HepG2 (cell line): ENCODE measurements around the gene CIT. TPM values are rescaled to one million over a fixed set of nuclear protein-coding genes. Genes with fewer than 3 reads are reported as not detected.

Source experiments
- ATAC-seq: fragments of 200-7000 bp; cut with Tn5 transposase; 3 replicates; pipeline ENCODE4 v1.9.1; 2020; ENCODE audit warnings: mild to moderate bottlenecking, moderate library complexity
- BruUV-seq: library from RNA; stranded (reverse); fragments of 400-500 nt; replicated peaks from 2 replicates; lab custom pipeline; 2021; lab: Mats Ljungman, UMichigan
- CTCF ChIA-PET: fragments of 300-600 bp; formaldehyde crosslinking; extraction: SDS; loops from one replicate; lab custom pipeline; 2021; ENCODE audit warnings: low total read pairs, inconsistent platforms, low intra/inter-chr PET ratio; lab: Yijun Ruan, JAX
- POLR2A ChIA-PET: fragments of 350-600 bp; sonication (Branson Sonifier 250); formaldehyde crosslinking; loops from one replicate; lab custom pipeline; 2020; ENCODE audit warnings: antibody characterized with exemption, inconsistent platforms; lab: Yijun Ruan, JAX
- DNase-seq: peaks from one replicate; pipeline ENCODE4 v3.0.0-alpha.2; 2015; ENCODE audit warnings: low spot score
- FAIRE-seq: peaks from 3 replicates; lab custom pipeline; 2011; peaks lifted over from hg19 to GRCh38; lab: Jason Lieb, UNC
- H2AFZ ChIP-seq: one replicate; pipeline ENCODE4 v1.6.1; 2011; ENCODE audit warnings: low read length, inconsistent platforms
- H3K27ac ChIP-seq: fragments of 300-600 bp; 3 replicates; pipeline ENCODE4 v1.8.0; 2011; ENCODE audit warnings: mixed run types, mild to moderate bottlenecking, mixed read lengths, low read length, inconsistent platforms; ENCODE audit not compliant: insufficient read depth; ENCODE audit errors: extremely low read length
- H3K27me3 ChIP-seq, 2 experiments: fragments of 200-600 bp in 1 of 2; 2 replicates in 1 of 2; 3 replicates in 1 of 2; pipeline versions ENCODE4 v1.6.0 to v1.8.0; 2011; ENCODE audit warnings: low read length in 2 of 2, mild to moderate bottlenecking in 2 of 2, moderate library complexity in 2 of 2, inconsistent platforms in 1 of 2; ENCODE audit not compliant: insufficient read depth in 2 of 2, control insufficient read depth in 1 of 2
- H3K36me3 ChIP-seq, 2 experiments: fragments of 200-600 bp in 1 of 2; replicated peaks in 1 of 2; 2 replicates in 1 of 2; 3 replicates in 1 of 2; pipeline versions ENCODE4 v1.5.1 to v1.8.0; 2011; ENCODE audit warnings: low read length in 2 of 2, inconsistent platforms in 1 of 2; ENCODE audit not compliant: insufficient read depth in 2 of 2, control insufficient read depth in 1 of 2
- H3K4me1 ChIP-seq: 2 replicates; pipeline ENCODE4 v1.5.1; 2012; ENCODE audit warnings: low read length, inconsistent platforms; ENCODE audit not compliant: insufficient read depth
- H3K4me2 ChIP-seq: 2 replicates; pipeline ENCODE4 v1.6.0; 2011; ENCODE audit warnings: low read depth, low read length, inconsistent platforms
- H3K4me3 ChIP-seq, 3 experiments: fragments of 200-600 bp in 1 of 3; sonication (generic), shearing (Covaris generic) in 1 of 3; replicated peaks in 1 of 3; 2 replicates each; pipeline ENCODE4 v1.5.1; 2011 to 2016; ENCODE audit warnings: low read length in 3 of 3, inconsistent platforms in 2 of 3, low read depth in 2 of 3, mild to moderate bottlenecking in 2 of 3, control low read depth in 1 of 3, mixed read lengths in 1 of 3; ENCODE audit not compliant: insufficient read depth in 1 of 3
- H3K79me2 ChIP-seq: one replicate; pipeline ENCODE4 v1.6.1; 2011; ENCODE audit warnings: low read length, inconsistent platforms; ENCODE audit not compliant: insufficient read depth
- H3K9ac ChIP-seq: 2 replicates; pipeline ENCODE4 v1.6.0; 2011; ENCODE audit warnings: mild to moderate bottlenecking, low read depth, low read length, inconsistent platforms; ENCODE audit not compliant: insufficient read depth
- H3K9me3 ChIP-seq: 2 replicates; pipeline ENCODE4 v1.5.1; 2012; ENCODE audit warnings: mild to moderate bottlenecking, low read length
- H4K20me1 ChIP-seq: 2 replicates; pipeline ENCODE4 v1.6.0; 2011; ENCODE audit warnings: inconsistent platforms, mild to moderate bottlenecking, low read length, moderate library complexity; ENCODE audit not compliant: insufficient read depth
- CBX1 ChIP-seq: IDR thresholded peaks from one replicate; pipeline ENCODE4 v1.6.1; 2016; ENCODE audit warnings: antibody characterized with exemption, low read depth
- CBX2 ChIP-seq, 2 experiments: fragments of 200-600 bp in 1 of 2; sonication (generic); formaldehyde crosslinking in 1 of 2; IDR thresholded peaks; 2 replicates each; pipeline versions ENCODE4 v1.7.0 to v1.8.1; 2018 to 2022; ENCODE audit warnings: low read depth in 2 of 2, low read length in 1 of 2, mild to moderate bottlenecking in 1 of 2, missing genetic modification reagents in 1 of 2
- HDAC6 ChIP-seq: fragments of 200-600 bp; sonication (generic); IDR thresholded peaks from 2 replicates; pipeline ENCODE4 v1.7.0; 2017; ENCODE audit warnings: mild to moderate bottlenecking, antibody characterized with exemption, low read length, low read depth
- HNF4A ChIP-seq: sonication (generic); formaldehyde crosslinking; IDR thresholded peaks from 2 replicates; pipeline ENCODE4 v1.4.0; 2020; ENCODE audit warnings: missing genetic modification reagents
- KDM4B ChIP-seq: sonication (generic); formaldehyde crosslinking; IDR thresholded peaks from 2 replicates; pipeline ENCODE4 v1.4.0; 2020; ENCODE audit warnings: missing genetic modification reagents
- MAFG ChIP-seq: sonication (generic); formaldehyde crosslinking; IDR thresholded peaks from 2 replicates; pipeline ENCODE4 v1.5.1; 2020; ENCODE audit warnings: mild to moderate bottlenecking, missing genetic modification reagents
- NCOA1 ChIP-seq: sonication (generic); formaldehyde crosslinking; IDR thresholded peaks from 2 replicates; pipeline ENCODE4 v1.9.0; 2021; ENCODE audit warnings: missing genetic modification reagents
- NFYB ChIP-seq: sonication (generic); formaldehyde crosslinking; IDR thresholded peaks from 2 replicates; pipeline ENCODE4 v1.4.0; 2020; ENCODE audit warnings: missing genetic modification reagents
- PCBP1 ChIP-seq: fragments of 200-400 bp; formaldehyde crosslinking; IDR thresholded peaks from 2 replicates; pipeline ENCODE4 v1.6.1; 2017; ENCODE audit warnings: mild to moderate bottlenecking, low read depth, low read length, borderline replicate concordance
- RBFOX2 ChIP-seq: fragments of 200-400 bp; formaldehyde crosslinking; IDR thresholded peaks from 2 replicates; pipeline ENCODE4 v1.6.1; 2017; ENCODE audit warnings: low read depth, mild to moderate bottlenecking, low read length
- THAP11 ChIP-seq: IDR thresholded peaks from 2 replicates; pipeline ENCODE4 v1.6.1; 2016; ENCODE audit warnings: missing biosample characterization, missing genetic modification reagents
- TSC22D2 ChIP-seq: sonication (generic); formaldehyde crosslinking; IDR thresholded peaks from 2 replicates; pipeline ENCODE4 v1.5.1; 2020; ENCODE audit warnings: missing genetic modification reagents, mild to moderate bottlenecking, borderline replicate concordance
- YEATS4 ChIP-seq: sonication (generic); formaldehyde crosslinking; IDR thresholded peaks from 2 replicates; pipeline ENCODE4 v1.4.0; 2020; ENCODE audit warnings: missing genetic modification reagents, borderline replicate concordance
- ZFY ChIP-seq: sonication (generic); formaldehyde crosslinking; IDR thresholded peaks from 2 replicates; pipeline ENCODE4 v1.4.0; 2020; ENCODE audit warnings: missing genetic modification reagents
- ZNF253 ChIP-seq: sonication (generic); formaldehyde crosslinking; IDR thresholded peaks from 2 replicates; pipeline ENCODE4 v1.8.0; 2022; ENCODE audit warnings: mild to moderate bottlenecking, missing genetic modification reagents, borderline replicate concordance
- ZNF331 ChIP-seq: sonication (generic); formaldehyde crosslinking; IDR thresholded peaks from 2 replicates; pipeline ENCODE4 v1.4.0; 2020; ENCODE audit warnings: missing genetic modification reagents
- ZNF484 ChIP-seq: sonication (generic); formaldehyde crosslinking; IDR thresholded peaks from 2 replicates; pipeline ENCODE4 v1.5.1; 2020; ENCODE audit warnings: mild to moderate bottlenecking, low read depth, missing genetic modification reagents, borderline replicate concordance
- ZNF501 ChIP-seq: sonication (generic); formaldehyde crosslinking; IDR thresholded peaks from 2 replicates; pipeline ENCODE4 v1.5.1; 2020; ENCODE audit warnings: mild to moderate bottlenecking, moderate library complexity, missing genetic modification reagents
- ZNF567 ChIP-seq: sonication (generic); formaldehyde crosslinking; IDR thresholded peaks from 2 replicates; pipeline ENCODE4 v1.8.1; 2023; ENCODE audit warnings: mild to moderate bottlenecking, missing genetic modification reagents, borderline replicate concordance
- WGBS: methylation state at CpG from one replicate; pipeline ENCODE4 v1.1.6; 2017; ENCODE audit warnings: low lambda C conversion rate; 5-methylcytosine and 5-hydroxymethylcytosine counted together
- in situ Hi-C: cut with HindIII; loops from 2 replicates; pipeline ENCODE4 v1.10.0; 2017; ENCODE audit warnings: low pct_unique_long_range_greater_than_20kb; ENCODE audit not compliant: extremely low pct_ligation_motif_present
- intact Hi-C: fragments of 100-400 bp; cut with micrococcal nuclease; formaldehyde crosslinking; loops from one replicate; pipeline ENCODE4 v1.10.0; 2022; ENCODE audit not compliant: unreplicated experiment
- polyA plus RNA-seq, 8 experiments: library from polyadenylated mRNA; depleted of rRNA in 3 of 8; stranded (reverse) in 7 of 8; unstranded in 1 of 8; fragments of >200 nt; fragmentation: Illumina TruSeq in 4 of 8; extraction: Trizol in 4 of 8; gene quantifications; 2 replicates each; pipeline versions ENCODE4 v1.2.1 to v1.2.3, GENCODE V29; 2011 to 2016; ENCODE audit warnings: low read depth in 4 of 8, missing spikeins in 1 of 8, mixed read lengths in 1 of 8; ENCODE audit not compliant: insufficient read depth in 1 of 8
- total RNA-seq, 5 experiments: library from RNA; depleted of rRNA; stranded (reverse); fragments of >200 nt; fragmentation: Illumina TruSeq; extraction: Trizol; gene quantifications; 2 replicates each; pipeline ENCODE4 v1.2.3, GENCODE V29; 2016; ENCODE audit warnings: low read depth in 1 of 5
- TF ChIP-seq, protein P1 (sequence below): sonication (generic); formaldehyde crosslinking; IDR thresholded peaks from 2 replicates; pipeline ENCODE4 v1.4.0; 2020; ENCODE audit warnings: missing genetic modification reagents
- TF ChIP-seq, protein P2 (sequence below): sonication (generic); formaldehyde crosslinking; IDR thresholded peaks from 2 replicates; pipeline ENCODE4 v1.8.0; 2022; ENCODE audit warnings: low read depth, missing genetic modification reagents
- TF ChIP-seq, protein P3 (sequence below): IDR thresholded peaks from 2 replicates; pipeline ENCODE4 v1.6.1; 2016; ENCODE audit warnings: low read depth, control low read depth
- TF ChIP-seq, protein P4 (sequence below): IDR thresholded peaks from 2 replicates; pipeline ENCODE4 v1.6.1; 2016; ENCODE audit warnings: missing genetic modification reagents, missing compliant biosample characterization

CIT gene
- total and polyA plus RNA-seq, 2 of the 13 experiments (the other 11 are each of a cell fraction or from before 2014, with no cell fraction given) = 7.7 to 11.7 TPM

DNA sequence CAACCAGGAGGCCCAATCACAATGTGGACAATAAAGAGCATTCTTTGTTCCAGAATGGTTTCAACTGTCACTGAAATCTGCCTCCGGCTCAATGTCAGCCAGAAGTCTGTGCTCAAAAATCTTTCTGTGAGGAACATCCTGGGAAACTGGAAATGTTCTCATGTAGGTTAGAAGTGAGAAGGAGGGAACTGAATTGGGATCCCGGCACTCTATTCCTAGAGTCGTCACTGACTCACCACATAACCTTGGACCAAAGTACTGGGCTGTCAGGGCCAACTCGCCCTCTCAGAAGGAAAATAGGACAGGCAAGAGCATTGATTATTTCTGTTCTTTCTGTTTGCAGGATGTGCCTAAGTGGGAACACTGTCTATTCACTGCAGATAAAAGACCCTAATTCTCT, 151.6 kb downstream of the CIT start (continued):
- TF ChIP-seq PCBP1 (no peak), HDAC6 (no peak), THAP11 (no peak), CBX2 (IDR thresholded peaks at IDR 0.05; ENCODE audit: low read depth, low read length) (no peak), CBX2 (CRISPR knock-in tag; IDR thresholded peaks at IDR 0.05; ENCODE audit: low read depth) (no peak), NCOA1 (CRISPR knock-in tag) (no peak), ZNF253 (no peak), NFYB (CRISPR knock-in tag) (no peak)

DNA sequence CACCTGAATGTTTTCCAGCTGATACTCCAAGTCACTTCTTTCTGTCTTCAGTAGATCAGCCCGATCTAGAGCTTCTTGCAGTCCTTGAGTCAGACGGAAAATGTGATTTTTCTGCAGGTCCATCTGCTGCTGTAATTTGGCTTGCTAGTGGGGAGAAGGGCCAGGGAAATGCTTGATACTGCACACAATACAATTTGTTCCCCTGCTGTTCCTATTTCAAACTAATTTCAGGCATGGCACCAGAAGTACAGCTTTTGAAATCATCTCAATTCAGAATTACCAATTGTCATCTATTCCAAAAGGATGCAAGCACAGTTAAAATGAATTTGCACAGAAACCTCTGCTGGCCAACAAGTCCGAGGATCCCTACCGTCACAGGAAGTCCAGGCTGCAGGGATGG, 155.8 kb downstream of the CIT start:
- peaks cover 9% of the 10 kb centered on the region for H3K4me1 ChIP-seq
- no peaks in the 10 kb centered on the region for H3K27me3 ChIP-seq
- POLR2A ChIA-PET = no interaction called here
- H3K4me3 ChIP-seq = no peak overlapping the region
- no peak overlapping the region for H2AFZ ChIP-seq
- in situ Hi-C loops = no loop called here
- H3K27ac ChIP-seq = no peak overlapping the region
- BruUV-seq = no TSS peak
- intact Hi-C loops = no loop called here
- H3K79me2 ChIP-seq = no peaks in the 10 kb centered on the region
- no peaks in the 10 kb centered on the region; the same call in 1 of the 2 replicates for H4K20me1 ChIP-seq
- H3K4me2 ChIP-seq = no peak overlapping the region
- no peaks in the 10 kb centered on the region for H3K9me3 ChIP-seq
- peaks cover 0 to 16% of the 10 kb centered on the region in 2 experiments; a peak in 3 of 5 replicates for H3K36me3 ChIP-seq
- 100% methylated on average over 4 of the region's 4 CpGs for whole genome bisulfite sequencing
- ATAC-seq (no peak), DNase-seq (no peak), FAIRE-seq (no peak)
- H3K9ac ChIP-seq = no peak overlapping the region
- CTCF ChIA-PET = no interaction called here
- TF ChIP-seq RBFOX2 = no peak
- TF ChIP-seq, protein P1, sequence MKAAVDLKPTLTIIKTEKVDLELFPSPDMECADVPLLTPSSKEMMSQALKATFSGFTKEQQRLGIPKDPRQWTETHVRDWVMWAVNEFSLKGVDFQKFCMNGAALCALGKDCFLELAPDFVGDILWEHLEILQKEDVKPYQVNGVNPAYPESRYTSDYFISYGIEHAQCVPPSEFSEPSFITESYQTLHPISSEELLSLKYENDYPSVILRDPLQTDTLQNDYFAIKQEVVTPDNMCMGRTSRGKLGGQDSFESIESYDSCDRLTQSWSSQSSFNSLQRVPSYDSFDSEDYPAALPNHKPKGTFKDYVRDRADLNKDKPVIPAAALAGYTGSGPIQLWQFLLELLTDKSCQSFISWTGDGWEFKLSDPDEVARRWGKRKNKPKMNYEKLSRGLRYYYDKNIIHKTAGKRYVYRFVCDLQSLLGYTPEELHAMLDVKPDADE = no peak
- no peak for TF ChIP-seq ZNF501 (CRISPR knock-in tag)
- no peak for TF ChIP-seq CBX1
- TF ChIP-seq, protein P2, sequence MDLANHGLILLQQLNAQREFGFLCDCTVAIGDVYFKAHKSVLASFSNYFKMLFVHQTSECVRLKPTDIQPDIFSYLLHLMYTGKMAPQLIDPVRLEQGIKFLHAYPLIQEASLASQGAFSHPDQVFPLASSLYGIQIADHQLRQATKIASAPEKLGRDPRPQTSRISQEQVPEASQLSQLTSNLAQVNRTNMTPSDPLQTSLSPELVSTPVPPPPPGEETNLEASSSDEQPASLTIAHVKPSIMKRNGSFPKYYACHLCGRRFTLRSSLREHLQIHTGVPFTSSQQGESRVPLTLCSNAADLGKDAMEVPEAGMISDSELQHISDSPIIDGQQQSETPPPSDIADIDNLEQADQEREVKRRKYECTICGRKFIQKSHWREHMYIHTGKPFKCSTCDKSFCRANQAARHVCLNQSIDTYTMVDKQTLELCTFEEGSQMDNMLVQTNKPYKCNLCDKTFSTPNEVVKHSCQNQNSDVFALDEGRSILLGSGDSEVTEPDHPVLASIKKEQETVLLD (CRISPR knock-in tag) = no peak
- no peak for TF ChIP-seq ZNF331 (CRISPR knock-in tag)
- TF ChIP-seq YEATS4 (CRISPR knock-in tag) = no peak
- TF ChIP-seq MAFG (CRISPR knock-in tag) = no peak
- TF ChIP-seq HNF4A = no peak
- no peak for TF ChIP-seq ZNF567 (CRISPR knock-in tag)
- no peak for TF ChIP-seq ZFY (CRISPR knock-in tag)
- TF ChIP-seq, protein P3, sequence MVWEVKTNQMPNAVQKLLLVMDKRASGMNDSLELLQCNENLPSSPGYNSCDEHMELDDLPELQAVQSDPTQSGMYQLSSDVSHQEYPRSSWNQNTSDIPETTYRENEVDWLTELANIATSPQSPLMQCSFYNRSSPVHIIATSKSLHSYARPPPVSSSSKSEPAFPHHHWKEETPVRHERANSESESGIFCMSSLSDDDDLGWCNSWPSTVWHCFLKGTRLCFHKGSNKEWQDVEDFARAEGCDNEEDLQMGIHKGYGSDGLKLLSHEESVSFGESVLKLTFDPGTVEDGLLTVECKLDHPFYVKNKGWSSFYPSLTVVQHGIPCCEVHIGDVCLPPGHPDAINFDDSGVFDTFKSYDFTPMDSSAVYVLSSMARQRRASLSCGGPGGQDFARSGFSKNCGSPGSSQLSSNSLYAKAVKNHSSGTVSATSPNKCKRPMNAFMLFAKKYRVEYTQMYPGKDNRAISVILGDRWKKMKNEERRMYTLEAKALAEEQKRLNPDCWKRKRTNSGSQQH (CRISPR knock-in tag) = no peak
- TF ChIP-seq, protein P4, sequence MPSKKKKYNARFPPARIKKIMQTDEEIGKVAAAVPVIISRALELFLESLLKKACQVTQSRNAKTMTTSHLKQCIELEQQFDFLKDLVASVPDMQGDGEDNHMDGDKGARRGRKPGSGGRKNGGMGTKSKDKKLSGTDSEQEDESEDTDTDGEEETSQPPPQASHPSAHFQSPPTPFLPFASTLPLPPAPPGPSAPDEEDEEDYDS (CRISPR knock-in tag) = no peak
- TF ChIP-seq KDM4B (CRISPR knock-in tag) = no peak
- TF ChIP-seq TSC22D2 = no peak
- TF ChIP-seq ZNF484 (CRISPR knock-in tag) = no peak
